ENCODE measurements around the gene DNPH1. TPM values are rescaled to one million over a fixed set of nuclear protein-coding genes. Genes with fewer than 3 reads are reported as not detected.

The DNPH1 gene
- total RNA-seq, 4 donors from 2014 or later: 16.1 to 367 (median 128) TPM

DNA sequence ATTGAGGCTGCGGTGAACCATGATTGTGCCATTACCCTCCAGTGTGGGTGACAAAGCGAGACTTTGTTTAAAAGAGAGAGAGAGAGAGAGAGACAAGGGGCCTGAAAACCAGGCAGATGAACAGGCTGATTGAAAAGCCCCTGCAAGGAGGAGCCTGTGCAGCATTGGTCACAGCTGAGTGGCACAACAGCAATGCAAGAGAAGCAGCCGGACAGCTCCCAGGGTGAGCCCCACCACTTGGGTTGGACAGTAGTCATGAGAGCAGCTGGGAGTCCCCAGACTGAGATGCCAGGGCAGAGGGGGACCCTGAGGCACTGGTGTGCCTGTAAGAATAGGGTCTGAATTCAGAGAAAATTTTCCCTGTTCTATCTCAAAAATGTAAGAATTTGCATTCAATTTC lies 10.2 kb downstream of the DNPH1 start:
- in situ Hi-C loops (cut with MboI; ENCODE audit: low pct_ligation_motif_present in 1 of 4, low pct_unique_long_range_greater_than_20kb in 1 of 4, low sequenced_read_pairs in 3 of 4): no loop called here
- Histone ChIP-seq H3K9me3 (no peaks in the 10 kb centered on the region), H3K4me1 (peaks cover 0 to 3% (median 0%) of the 10 kb centered on the region in 4 donors), H3K4me3 (no peak overlapping the region), H3K36me3 (peaks cover 0 to 8% (median 0%) of the 10 kb centered on the region in 4 donors), H3K27me3 (no peaks in the 10 kb centered on the region), H3K27ac (no peak overlapping the region)
- TF ChIP-seq, protein P1, sequence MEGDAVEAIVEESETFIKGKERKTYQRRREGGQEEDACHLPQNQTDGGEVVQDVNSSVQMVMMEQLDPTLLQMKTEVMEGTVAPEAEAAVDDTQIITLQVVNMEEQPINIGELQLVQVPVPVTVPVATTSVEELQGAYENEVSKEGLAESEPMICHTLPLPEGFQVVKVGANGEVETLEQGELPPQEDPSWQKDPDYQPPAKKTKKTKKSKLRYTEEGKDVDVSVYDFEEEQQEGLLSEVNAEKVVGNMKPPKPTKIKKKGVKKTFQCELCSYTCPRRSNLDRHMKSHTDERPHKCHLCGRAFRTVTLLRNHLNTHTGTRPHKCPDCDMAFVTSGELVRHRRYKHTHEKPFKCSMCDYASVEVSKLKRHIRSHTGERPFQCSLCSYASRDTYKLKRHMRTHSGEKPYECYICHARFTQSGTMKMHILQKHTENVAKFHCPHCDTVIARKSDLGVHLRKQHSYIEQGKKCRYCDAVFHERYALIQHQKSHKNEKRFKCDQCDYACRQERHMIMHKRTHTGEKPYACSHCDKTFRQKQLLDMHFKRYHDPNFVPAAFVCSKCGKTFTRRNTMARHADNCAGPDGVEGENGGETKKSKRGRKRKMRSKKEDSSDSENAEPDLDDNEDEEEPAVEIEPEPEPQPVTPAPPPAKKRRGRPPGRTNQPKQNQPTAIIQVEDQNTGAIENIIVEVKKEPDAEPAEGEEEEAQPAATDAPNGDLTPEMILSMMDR (IDR thresholded peaks at IDR 0.05): no peak
- TF ChIP-seq EP300 (IDR thresholded peaks at IDR 0.05; ENCODE audit: low read depth) (no peak), POLR2A (IDR thresholded peaks at IDR 0.05) (no peak), POLR2AphosphoS5 (IDR thresholded peaks at IDR 0.05) (no peak)
- DNase-seq: no peak
- intact Hi-C loops (cut with DNase I; ENCODE audit: low total_unique reads): no loop called here
- WGBS, 2 donors (ENCODE audit: low coverage in 1 of 2): 96 to 100% methylated on average over 1 to 3 of the region's 3 CpGs

DNA sequence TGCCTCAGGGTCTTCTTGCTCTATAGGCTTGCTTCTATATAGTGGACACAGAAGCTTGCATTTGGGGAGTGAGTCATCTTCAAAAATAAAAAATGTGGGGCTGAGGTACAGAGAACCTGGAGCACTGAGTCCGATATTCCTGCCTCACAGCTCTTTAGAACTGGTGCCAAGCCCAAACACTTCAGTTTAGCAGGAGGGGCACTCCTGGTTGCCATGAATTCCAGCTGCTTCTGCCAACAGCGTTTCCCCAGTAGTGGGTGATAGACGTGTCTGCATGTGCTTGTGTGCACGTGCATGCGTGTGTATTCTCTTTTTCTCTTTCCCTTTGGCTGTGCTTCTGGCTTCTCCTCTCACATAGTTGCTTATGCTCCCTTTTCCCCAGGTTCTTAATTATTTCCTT lies 11.9 kb downstream of the DNPH1 start:
- H3K9me3 ChIP-seq: no peaks in the 10 kb centered on the region
- H3K27ac ChIP-seq: no peak overlapping the region
- no peak for TF ChIP-seq POLR2A (IDR thresholded peaks at IDR 0.05)
- TF ChIP-seq POLR2AphosphoS5 (IDR thresholded peaks at IDR 0.05): no peak
- TF ChIP-seq EP300 (IDR thresholded peaks at IDR 0.05; ENCODE audit: low read depth): no peak
- TF ChIP-seq, protein P1 (IDR thresholded peaks at IDR 0.05): no peak
- H3K27me3 ChIP-seq: no peaks in the 10 kb centered on the region
- intact Hi-C loops (cut with DNase I; ENCODE audit: low total_unique reads) (no loop called here), in situ Hi-C loops (cut with MboI; ENCODE audit: low pct_ligation_motif_present in 1 of 4, low pct_unique_long_range_greater_than_20kb in 1 of 4, low sequenced_read_pairs in 3 of 4) (no loop called here)
- peaks cover 0 to 8% (median 0%) of the 10 kb centered on the region in 4 donors for H3K36me3 ChIP-seq
- WGBS, 2 donors (ENCODE audit: low coverage in 1 of 2): 85 to 93% methylated on average over 4 to 5 of the region's 5 CpGs
- H3K4me1 ChIP-seq: no peaks in the 10 kb centered on the region
- no peak for DNase-seq
- H3K4me3 ChIP-seq: no peak overlapping the region

DNA sequence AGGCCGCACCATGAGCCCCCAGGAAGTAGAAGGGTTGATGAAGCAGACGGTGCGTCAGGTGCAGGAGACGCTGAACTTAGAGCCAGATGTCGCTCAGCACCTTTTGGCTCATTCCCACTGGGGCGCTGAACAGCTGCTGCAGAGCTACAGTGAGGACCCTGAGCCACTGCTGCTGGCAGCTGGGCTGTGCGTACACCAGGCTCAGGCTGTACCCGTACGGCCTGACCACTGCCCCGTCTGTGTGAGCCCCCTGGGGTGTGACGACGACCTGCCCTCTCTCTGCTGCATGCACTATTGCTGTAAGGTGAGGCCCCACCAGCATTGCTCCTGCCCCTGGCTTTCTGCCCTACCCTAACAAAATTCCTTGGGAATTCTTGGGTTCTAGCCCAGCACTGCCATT lies 13.1 kb downstream of the DNPH1 start:
- TF ChIP-seq POLR2AphosphoS5 (IDR thresholded peaks at IDR 0.05) (no peak), EP300 (IDR thresholded peaks at IDR 0.05; ENCODE audit: low read depth) (no peak), POLR2A (IDR thresholded peaks at IDR 0.05) (no peak)
- TF ChIP-seq, protein P1 (IDR thresholded peaks at IDR 0.05): no peak
- H3K4me1 ChIP-seq: peaks cover 0 to 3% (median 1%) of the 10 kb centered on the region in 4 donors
- in situ Hi-C loops (cut with MboI; ENCODE audit: low pct_ligation_motif_present in 1 of 4, low pct_unique_long_range_greater_than_20kb in 1 of 4, low sequenced_read_pairs in 3 of 4) (no loop called here), intact Hi-C loops (cut with DNase I; ENCODE audit: low total_unique reads) (no loop called here)
- H3K27me3 ChIP-seq: no peaks in the 10 kb centered on the region
- no peak for DNase-seq
- no peaks in the 10 kb centered on the region for H3K9me3 ChIP-seq
- WGBS, 2 donors (ENCODE audit: low coverage in 1 of 2): 90% methylated on average over 12 of the region's 12 CpGs; no CpG with 5 or more reads in 1 of the 2 donors
- no peak overlapping the region for H3K27ac ChIP-seq
- no peak overlapping the region for H3K4me3 ChIP-seq
- peaks cover 0 to 8% (median 0%) of the 10 kb centered on the region in 4 donors for H3K36me3 ChIP-seq

DNA sequence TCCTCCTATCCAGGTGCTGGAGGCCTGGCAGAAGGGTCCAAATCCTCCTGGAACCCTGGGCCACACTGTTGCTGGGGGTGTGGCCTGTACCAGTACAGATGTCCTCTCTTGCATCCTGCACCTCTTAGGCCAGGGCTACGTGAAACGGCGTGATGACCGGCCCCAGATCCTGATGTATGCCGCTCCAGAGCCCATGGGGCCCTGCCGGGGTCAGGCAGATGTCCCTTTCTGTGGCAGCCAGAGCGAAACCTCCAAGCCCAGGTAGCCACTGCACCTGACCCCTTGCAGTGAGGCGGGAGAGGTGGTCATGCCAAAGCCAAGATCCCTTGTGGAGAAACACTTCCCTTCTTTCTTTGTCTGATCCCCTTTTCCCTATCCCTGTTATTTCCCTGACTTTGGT lies 14.2 kb downstream of the DNPH1 start:
- Histone ChIP-seq H3K36me3 (peaks cover 0 to 8% (median 0%) of the 10 kb centered on the region in 4 donors), H3K27ac (no peak overlapping the region), H3K9me3 (no peaks in the 10 kb centered on the region), H3K4me1 (peaks cover 0 to 3% (median 1%) of the 10 kb centered on the region in 4 donors), H3K27me3 (no peaks in the 10 kb centered on the region), H3K4me3 (no peak overlapping the region)
- 94 to 100% methylated on average over 1 to 7 of the region's 8 CpGs for WGBS, 2 donors (ENCODE audit: low coverage in 1 of 2)
- in situ Hi-C loops (cut with MboI; ENCODE audit: low pct_ligation_motif_present in 1 of 4, low pct_unique_long_range_greater_than_20kb in 1 of 4, low sequenced_read_pairs in 3 of 4) (no loop called here), intact Hi-C loops (cut with DNase I; ENCODE audit: low total_unique reads) (no loop called here)
- TF ChIP-seq POLR2A (IDR thresholded peaks at IDR 0.05): no peak
- TF ChIP-seq, protein P1 (IDR thresholded peaks at IDR 0.05): no peak
- no peak for DNase-seq

Measured in transverse colon (tissue), 4 donors.